Keratinocyte (primary cell): ENCODE data around the gene PHACTR1. TPM values are rescaled to one million over a fixed set of nuclear protein-coding genes. Genes with fewer than 3 reads are reported as not detected.

Source experiments
- DNase-seq: peaks from one replicate; pipeline ENCODE4 v3.0.0-alpha.2; 2011; ENCODE audit warnings: low read depth, missing footprints, low spot score
- FAIRE-seq: peaks from 2 replicates; lab custom pipeline; 2011; peaks lifted over from hg19 to GRCh38; lab: Jason Lieb, UNC
- H2AFZ ChIP-seq: 2 replicates; pipeline ENCODE4 v1.6.0; 2012; ENCODE audit warnings: low read length, control low read depth, inconsistent platforms; ENCODE audit not compliant: control insufficient read depth
- H3K27ac ChIP-seq: 2 replicates; pipeline ENCODE4 v1.5.1; 2011; ENCODE audit warnings: low read length; ENCODE audit not compliant: control insufficient read depth, insufficient read depth
- H3K27me3 ChIP-seq: 3 replicates; pipeline ENCODE4 v1.6.0; 2011; ENCODE audit warnings: low read length; ENCODE audit not compliant: control insufficient read depth, insufficient read depth; ENCODE audit errors: extremely low read depth
- H3K36me3 ChIP-seq, 2 experiments: 2 replicates in 1 of 2; 3 replicates in 1 of 2; pipeline ENCODE4 v1.5.1; 2011; ENCODE audit warnings: low read length in 2 of 2, mild to moderate bottlenecking in 1 of 2; ENCODE audit not compliant: control insufficient read depth in 2 of 2, insufficient read depth in 2 of 2; ENCODE audit errors: extremely low read depth in 1 of 2
- H3K4me1 ChIP-seq: 3 replicates; pipeline ENCODE4 v1.5.1; 2011; ENCODE audit warnings: low read length; ENCODE audit not compliant: control insufficient read depth, insufficient read depth; ENCODE audit errors: extremely low read depth
- H3K4me2 ChIP-seq: 3 replicates; pipeline ENCODE4 v1.6.0; 2011; ENCODE audit warnings: low read depth, low read length; ENCODE audit not compliant: control insufficient read depth, insufficient read depth; ENCODE audit errors: extremely low read depth
- H3K4me3 ChIP-seq, 3 experiments: fragments of 200-600 bp in 1 of 3; sonication (generic) in 1 of 3; 2 replicates in 2 of 3; 3 replicates in 1 of 3; pipeline ENCODE4 v1.5.1; 2011 to 2016; ENCODE audit warnings: low read length in 3 of 3, mild to moderate bottlenecking in 3 of 3, control low read depth in 2 of 3, inconsistent platforms in 1 of 3, low read depth in 1 of 3, mixed read lengths in 1 of 3, mixed run types in 1 of 3, moderate library complexity in 1 of 3; ENCODE audit not compliant: control insufficient read depth in 2 of 3, insufficient read depth in 2 of 3; ENCODE audit errors: extremely low read depth in 1 of 3
- H3K79me2 ChIP-seq: 2 replicates; pipeline ENCODE4 v1.6.0; 2012; ENCODE audit warnings: low read length; ENCODE audit not compliant: control insufficient read depth, insufficient read depth
- H3K9ac ChIP-seq: 3 replicates; pipeline ENCODE4 v1.6.0; 2011; ENCODE audit warnings: low read length; ENCODE audit not compliant: control insufficient read depth, insufficient read depth; ENCODE audit errors: extremely low read depth
- H3K9me1 ChIP-seq: 3 replicates; pipeline ENCODE4 v1.6.0; 2011; ENCODE audit warnings: low read length; ENCODE audit not compliant: control insufficient read depth, insufficient read depth; ENCODE audit errors: extremely low read depth
- H3K9me3 ChIP-seq: 2 replicates; pipeline ENCODE4 v1.5.1; 2012; ENCODE audit warnings: low read depth, low read length; ENCODE audit not compliant: control insufficient read depth
- H4K20me1 ChIP-seq: 3 replicates; pipeline ENCODE4 v1.6.0; 2011; ENCODE audit warnings: low read length; ENCODE audit not compliant: control insufficient read depth, insufficient read depth; ENCODE audit errors: extremely low read depth
- EZH2 ChIP-seq: IDR thresholded peaks from one replicate; pipeline ENCODE4 v1.6.1; 2012; ENCODE audit warnings: inconsistent platforms, mild to moderate bottlenecking, low read length, moderate library complexity
- dilution Hi-C: fragments of 300-500 bp; cut with MboI; formaldehyde crosslinking; loops from one replicate; pipeline ENCODE4 v1.7.0; 2020; ENCODE audit warnings: low sequenced_read_pairs; ENCODE audit not compliant: extremely low pct_ligation_motif_present
- polyA plus RNA-seq, 5 experiments: library from polyadenylated mRNA; depleted of rRNA in 3 of 5; stranded (reverse) in 3 of 5; stranded (forward) in 1 of 5; unstranded in 1 of 5; fragments of >200 nt; gene quantifications; 1 replicate in 1 of 5; 2 replicates in 3 of 5; 3 replicates in 1 of 5; pipeline versions ENCODE4 v1.2.1 to v1.2.3, GENCODE V29; 2011 to 2012; ENCODE audit warnings: missing spikeins in 2 of 5, low read depth in 1 of 5, low replicate concordance in 1 of 5
- TF ChIP-seq, protein P1 (sequence below), 3 experiments: IDR thresholded peaks in 1 of 3; conservative IDR thresholded peaks in 1 of 3; optimal IDR thresholded peaks in 1 of 3; 2 replicates in 2 of 3; 3 replicates in 1 of 3; pipeline versions ENCODE3 to v1.5.1; 2011; ENCODE audit warnings: low read length in 3 of 3, mild to moderate bottlenecking in 3 of 3, moderate library complexity in 2 of 3, control low read depth in 1 of 3, inconsistent platforms in 1 of 3; ENCODE audit not compliant: insufficient read depth in 2 of 3; ENCODE audit errors: extremely low read depth in 1 of 3

The PHACTR1 gene
- polyA plus RNA-seq, 1 donor (not counting 4 experiments of a cell fraction or from before 2014, with no cell fraction given): 0.22 TPM

DNA sequence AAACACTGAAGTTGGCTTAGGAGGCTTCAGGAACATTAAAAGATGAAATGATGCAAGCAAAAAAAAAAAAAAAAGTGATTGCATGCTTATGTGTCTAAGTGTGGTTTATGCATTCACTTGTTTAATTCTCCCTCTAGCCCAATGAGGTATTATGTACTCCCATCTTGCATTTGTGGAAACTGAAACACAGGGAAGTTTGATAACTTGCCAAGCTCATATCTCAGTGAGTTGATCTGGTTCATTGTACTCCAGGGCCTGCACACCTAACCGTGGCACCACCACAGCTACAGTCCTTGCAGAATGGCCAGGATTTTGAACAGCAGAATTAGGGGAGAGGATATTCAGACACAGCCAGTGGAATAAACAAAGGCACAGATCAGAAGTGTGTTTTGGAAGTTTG is 360.6 kb downstream of the PHACTR1 start:
- Histone ChIP-seq H3K79me2 (no peaks in the 10 kb centered on the region), H3K4me2 (no peak overlapping the region), H3K27me3 (no peaks in the 10 kb centered on the region), H3K4me3 (no peak overlapping the region), H3K9ac (no peak overlapping the region), H3K9me3 (no peaks in the 10 kb centered on the region), H3K9me1 (no peaks in the 10 kb centered on the region), H3K4me1 (no peaks in the 10 kb centered on the region), H4K20me1 (no peaks in the 10 kb centered on the region), H3K27ac (no peak overlapping the region), H3K36me3 (no peaks in the 10 kb centered on the region), H2AFZ (no peak overlapping the region)
- dilution Hi-C loops: no loop called here
- DNase-seq: no peak
- FAIRE-seq: no peak
- TF ChIP-seq, protein P1, sequence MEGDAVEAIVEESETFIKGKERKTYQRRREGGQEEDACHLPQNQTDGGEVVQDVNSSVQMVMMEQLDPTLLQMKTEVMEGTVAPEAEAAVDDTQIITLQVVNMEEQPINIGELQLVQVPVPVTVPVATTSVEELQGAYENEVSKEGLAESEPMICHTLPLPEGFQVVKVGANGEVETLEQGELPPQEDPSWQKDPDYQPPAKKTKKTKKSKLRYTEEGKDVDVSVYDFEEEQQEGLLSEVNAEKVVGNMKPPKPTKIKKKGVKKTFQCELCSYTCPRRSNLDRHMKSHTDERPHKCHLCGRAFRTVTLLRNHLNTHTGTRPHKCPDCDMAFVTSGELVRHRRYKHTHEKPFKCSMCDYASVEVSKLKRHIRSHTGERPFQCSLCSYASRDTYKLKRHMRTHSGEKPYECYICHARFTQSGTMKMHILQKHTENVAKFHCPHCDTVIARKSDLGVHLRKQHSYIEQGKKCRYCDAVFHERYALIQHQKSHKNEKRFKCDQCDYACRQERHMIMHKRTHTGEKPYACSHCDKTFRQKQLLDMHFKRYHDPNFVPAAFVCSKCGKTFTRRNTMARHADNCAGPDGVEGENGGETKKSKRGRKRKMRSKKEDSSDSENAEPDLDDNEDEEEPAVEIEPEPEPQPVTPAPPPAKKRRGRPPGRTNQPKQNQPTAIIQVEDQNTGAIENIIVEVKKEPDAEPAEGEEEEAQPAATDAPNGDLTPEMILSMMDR (optimal IDR thresholded peaks at IDR 0.05 in 1 of 3, IDR thresholded peaks at IDR 0.05 in 1 of 3, conservative IDR thresholded peaks at IDR 0.05 in 1 of 3; ENCODE audit: extremely low read depth in 1 of 3, insufficient read depth in 2 of 3, low read length in 3 of 3): no peak
- TF ChIP-seq EZH2: no peak

- H3K27me3 ChIP-seq: no peaks in the 10 kb centered on the region
Measured at GRCh38 chr6:13079096-13079723, 362.6 kb downstream of the PHACTR1 start.

More at GRCh38 chr6:13079096-13079723, 362.6 kb downstream of the PHACTR1 start:
- no peaks in the 10 kb centered on the region for H3K36me3 ChIP-seq
- DNase-seq (no peak), FAIRE-seq (no peak)
- no peaks in the 10 kb centered on the region for H4K20me1 ChIP-seq
- H3K9me3 ChIP-seq: no peaks in the 10 kb centered on the region
- H3K9me1 ChIP-seq: no peaks in the 10 kb centered on the region
- no peaks in the 10 kb centered on the region for H3K79me2 ChIP-seq
- H2AFZ ChIP-seq: no peak overlapping the region
- H3K4me3 ChIP-seq: no peak overlapping the region
- TF ChIP-seq EZH2: no peak
- TF ChIP-seq, protein P1 (optimal IDR thresholded peaks at IDR 0.05 in 1 of 3, IDR thresholded peaks at IDR 0.05 in 1 of 3, conservative IDR thresholded peaks at IDR 0.05 in 1 of 3; ENCODE audit: extremely low read depth in 1 of 3, insufficient read depth in 2 of 3, low read length in 3 of 3): no peak
- no peak overlapping the region for H3K27ac ChIP-seq
- no peaks in the 10 kb centered on the region for H3K4me1 ChIP-seq
- no peak overlapping the region for H3K9ac ChIP-seq
- dilution Hi-C loops: no loop called here
- H3K4me2 ChIP-seq: no peak overlapping the region
